GM19372 (cell line): ENCODE measurements around the gene RNU6-8.

Experiments used
- ATAC-seq: cut with Tn5 transposase; IDR thresholded peaks from one replicate; pipeline ENCODE4 v1.9.1; 2021; ENCODE audit warnings: mild to moderate bottlenecking, low read depth, moderate library complexity; ENCODE audit not compliant: unreplicated experiment

Gene RNU6-8

DNA sequence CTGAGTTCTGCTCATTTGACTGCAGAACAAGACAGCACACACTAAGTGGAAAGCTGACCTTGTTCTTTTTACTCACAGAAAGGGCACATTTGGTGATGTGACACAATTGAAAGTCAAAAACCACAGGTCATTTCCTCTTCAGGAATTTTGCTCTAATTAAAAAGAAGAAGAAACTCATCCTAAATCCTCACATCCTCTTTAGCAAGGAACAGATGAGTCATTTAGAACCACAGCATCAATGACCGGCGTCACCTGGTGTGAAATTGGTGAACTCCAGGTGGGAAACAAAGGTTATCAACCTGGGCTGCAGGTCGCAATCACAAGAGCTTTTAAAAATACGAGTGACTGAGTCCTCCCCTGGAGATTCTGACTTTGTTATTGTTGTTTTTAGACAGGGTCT is 2.9 kb upstream of the RNU6-8 start:
- no peak for ATAC-seq

DNA sequence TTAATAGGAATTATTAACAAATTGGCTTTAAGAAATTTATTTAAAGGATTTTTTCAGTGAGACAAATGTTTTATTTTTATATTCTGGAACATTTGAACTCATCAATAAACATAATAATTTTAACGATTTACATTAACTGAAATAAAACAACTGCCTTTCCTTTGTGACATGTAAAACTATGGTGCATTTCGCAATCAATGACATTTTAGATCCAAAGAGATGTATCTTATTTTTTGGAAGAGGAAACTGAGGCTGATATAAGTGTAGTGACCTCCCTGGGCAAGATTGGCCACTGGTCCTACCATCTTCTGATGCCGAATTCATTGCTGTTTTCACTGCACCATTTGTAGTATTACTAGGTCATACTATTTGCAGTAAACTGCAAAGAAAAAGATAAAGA is 2.5 kb upstream of the RNU6-8 start:
- ATAC-seq: no peak

DNA sequence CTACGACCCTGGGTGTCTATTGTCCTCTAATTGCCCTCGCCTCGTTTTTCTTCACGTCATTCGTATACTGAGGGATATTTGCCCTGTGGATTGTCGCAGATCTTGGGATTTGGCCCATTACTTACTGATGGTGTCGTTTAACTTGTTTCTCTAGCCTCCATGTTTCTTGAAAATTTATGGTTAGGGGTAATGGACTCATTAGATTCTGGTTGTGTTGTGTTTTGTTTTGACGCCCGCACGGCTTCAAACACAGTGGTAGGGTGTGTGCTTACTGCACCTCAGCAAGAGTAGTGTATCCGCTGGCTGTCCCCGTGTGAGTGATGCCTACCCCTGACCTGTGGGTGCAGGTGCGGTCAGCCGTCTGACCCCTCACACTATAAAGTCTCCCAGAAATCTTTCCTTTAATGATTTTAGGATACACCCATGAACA is 874 bp upstream of the RNU6-8 start:
- no peak for ATAC-seq

DNA sequence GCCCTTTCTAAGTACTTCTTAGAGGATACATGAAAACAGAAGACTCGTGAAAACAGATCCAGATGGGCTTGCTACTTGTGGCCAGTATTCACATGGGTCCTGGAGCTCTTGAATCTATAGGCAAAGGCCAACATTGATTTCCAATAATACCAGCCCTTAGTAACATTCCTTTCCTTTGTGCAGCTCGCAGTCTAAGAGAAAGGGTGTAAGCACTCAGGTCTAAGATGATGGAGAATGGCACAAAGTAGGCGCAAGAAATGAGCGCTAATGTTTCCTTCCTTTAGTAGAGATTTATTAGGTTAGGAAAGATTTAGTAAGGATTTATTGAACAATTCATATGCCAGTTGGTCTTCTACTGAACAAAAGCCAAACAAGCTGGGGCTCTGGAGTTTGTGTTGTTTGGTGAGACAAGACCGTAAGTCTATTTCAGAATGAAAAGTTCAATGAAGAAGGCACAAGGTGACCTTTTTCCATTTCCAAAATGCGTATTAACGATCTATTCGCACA is 525 bp downstream of the RNU6-8 start:
- no peak for ATAC-seq

DNA sequence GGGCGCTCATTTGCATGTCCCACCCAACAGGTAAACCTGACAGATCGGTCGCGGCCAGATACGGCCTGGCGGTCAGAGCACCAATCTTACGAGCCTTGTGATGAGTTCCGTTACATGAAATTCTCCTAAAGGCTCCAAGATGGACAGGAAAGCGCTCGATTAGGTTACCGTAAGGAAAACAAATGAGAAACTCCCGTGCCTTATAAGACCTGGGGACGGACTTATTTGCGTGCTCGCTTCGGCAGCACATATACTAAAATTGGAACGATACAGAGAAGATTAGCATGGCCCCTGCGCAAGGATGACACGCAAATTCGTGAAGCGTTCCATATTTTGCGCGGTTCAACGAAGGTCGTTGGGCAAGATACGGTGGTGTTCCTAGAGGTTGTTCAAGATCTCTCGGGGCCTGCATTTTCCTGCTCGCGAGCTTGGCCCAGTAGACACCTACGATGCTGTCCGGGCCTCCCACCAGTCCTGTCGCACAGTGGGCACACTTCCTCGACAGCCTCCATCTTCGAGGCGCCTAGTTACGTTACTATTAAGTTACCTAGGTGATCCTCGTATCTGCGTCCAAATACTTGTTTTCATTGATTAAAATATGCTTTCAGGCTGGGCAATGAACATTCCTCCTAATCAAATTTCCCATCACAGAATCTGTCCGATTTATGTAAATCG is 1.1 kb downstream of the RNU6-8 start, which contains the start of gene RNU6-7:
RNU6-7 (plus strand) TSS at position 230 of the 675 bp plus-strand sequence.
- ATAC-seq: no peak

DNA sequence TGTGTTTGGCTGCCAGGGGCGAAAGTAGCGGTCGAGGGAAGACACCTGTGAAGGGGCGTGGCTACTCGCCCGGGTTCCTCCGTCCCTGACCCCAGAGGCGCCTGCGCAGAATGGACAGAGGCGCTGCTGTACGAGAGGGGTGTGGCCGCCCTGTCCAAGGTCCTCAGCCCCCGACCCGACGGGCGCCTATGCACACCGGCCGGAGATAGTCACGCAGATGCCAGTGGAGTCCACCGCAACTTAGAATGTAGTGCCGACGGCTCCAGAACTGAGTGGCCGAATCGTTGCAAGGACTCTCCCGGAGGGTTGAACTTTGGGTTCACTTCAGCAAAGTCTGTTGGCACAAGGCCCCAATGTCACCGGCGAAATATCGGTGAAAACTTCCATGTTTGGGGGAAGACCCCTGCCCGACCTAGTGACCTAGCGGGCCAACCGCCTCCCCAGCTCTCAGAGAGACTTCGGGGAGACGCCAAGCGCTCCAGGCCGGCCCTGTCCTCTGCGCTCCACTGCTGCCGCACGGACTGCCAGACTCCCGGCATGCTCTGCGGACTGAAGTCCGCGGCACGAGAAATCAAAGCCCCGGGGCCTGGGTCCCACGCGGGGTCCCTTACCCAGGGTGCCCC is 1.8 kb downstream of the RNU6-8 start:
- peak; percentile 53 for ATAC-seq

DNA sequence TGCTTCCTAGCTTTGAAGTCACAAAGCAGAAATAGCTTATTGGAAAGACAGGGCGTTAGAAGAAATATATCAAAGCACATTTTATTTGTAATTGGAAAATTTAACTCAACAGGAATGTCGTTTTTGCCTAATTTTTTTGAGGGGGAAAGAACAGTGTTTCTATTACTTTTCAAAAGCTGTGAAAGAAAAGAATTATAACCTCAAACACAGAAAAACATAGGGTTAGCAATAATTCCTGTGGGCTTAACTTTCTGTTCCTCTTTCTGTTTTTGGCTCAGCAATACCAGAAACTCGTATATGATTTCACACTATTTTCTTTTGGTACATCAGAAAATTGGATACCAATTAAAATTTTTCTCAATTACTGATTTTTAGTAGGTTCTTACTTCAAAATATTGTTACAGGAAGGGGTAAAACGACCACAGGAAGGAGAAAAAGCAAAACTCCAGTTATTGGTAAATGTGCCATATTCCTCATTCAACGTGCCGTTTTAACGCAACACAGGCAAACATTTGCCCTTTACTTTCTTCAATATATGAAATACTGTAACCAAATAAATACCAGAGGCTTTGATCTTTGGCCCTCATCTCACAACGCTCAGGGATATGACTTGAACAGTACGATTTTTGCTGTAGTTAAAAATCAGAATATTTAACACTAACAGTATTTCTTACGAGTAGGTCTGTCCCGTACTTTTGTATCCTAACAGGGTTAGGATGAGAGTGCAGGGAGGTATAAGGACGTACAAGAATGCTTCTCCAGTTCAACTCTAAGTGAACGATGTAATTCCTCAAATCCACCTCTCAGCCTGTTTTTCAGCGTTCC is 2.5 kb downstream of the RNU6-8 start:
- ATAC-seq: no peak

DNA sequence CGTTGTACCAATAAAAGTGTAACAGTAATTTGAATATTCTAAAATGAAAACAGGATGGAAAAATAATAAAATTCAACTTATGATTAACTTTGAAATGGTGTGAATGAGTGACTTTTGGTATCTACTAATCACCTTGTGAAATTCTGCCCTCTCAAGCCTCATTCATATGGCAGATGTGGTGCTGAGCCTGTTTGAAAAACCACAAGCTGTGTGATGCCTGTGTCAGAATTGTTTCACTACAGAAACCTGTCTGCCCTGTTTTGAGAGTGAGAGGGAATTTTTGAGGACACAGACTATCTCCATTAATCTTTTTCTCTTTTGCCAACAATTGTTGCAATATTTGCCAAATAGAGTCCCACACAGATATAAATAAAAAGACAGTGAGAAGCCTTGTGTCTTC is 5.2 kb downstream of the RNU6-8 start:
- ATAC-seq: peak; percentile 40

DNA sequence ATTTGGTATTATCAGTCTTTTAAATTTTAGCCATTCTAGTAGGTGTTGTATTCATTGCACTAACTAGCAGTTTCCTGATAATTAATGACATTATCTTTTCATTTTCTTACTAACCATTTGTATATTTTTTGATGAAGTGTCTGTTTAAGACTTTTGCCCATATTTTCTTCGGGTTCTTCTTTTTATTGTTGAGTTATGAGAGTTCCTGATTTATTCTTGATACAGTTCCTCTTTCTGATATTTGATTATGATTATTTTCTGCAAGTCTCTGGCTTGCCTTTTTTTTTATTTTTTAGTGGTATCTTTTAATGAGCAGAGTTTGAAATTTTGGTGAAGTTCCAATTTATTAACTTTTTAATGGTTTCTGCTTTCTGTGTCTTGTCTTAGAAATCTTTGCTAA is 7.4 kb downstream of the RNU6-8 start:
- ATAC-seq: no peak

DNA sequence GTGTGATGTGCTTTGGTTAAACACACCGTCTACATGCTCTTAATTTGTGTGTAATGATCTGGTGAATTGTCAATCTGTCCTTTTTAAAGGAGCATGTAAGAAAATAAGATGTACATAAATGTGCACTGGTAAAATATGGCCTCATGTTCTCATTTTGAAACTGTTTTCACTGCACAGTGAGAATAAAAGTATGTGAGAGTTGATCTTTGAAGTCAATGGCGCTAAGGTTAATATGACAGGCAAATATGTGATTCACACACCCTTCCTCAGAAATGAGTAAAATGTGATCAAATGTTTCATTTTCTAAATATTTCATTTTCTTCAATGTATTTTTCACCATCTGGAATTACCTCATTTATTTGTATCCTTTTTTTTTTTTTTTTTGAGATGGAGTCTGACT is 9.5 kb downstream of the RNU6-8 start:
- no peak for ATAC-seq

DNA sequence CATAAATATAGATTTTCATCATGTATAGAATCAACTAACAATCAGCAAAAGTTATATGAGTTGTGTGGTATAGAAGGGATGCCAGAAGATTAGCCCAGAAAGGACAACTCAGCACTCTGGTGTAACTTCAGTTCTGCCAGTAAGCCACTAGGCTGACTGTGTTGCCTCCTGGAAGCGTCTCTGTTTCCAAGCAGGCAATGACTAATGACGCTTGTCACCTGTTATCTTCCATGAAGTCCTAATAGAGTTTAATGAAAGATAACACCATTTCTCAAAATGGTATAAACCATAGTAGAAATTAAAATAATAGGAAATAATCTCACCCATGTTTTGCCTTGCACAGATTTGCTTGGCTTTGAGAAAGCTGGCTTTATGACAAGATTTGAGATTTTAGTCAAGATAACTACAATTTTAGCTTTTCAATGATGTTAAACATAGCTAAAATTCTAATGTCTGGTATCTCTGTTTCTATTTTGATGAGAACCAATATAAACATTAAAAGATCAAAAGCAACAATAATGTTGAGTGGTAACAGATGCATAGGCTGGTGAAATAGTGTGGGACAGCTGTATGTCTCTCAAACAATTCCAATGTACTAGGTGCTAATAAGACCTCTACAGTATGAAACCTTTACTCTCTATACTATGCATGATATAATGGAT is 10.2 kb downstream of the RNU6-8 start:
- ATAC-seq: no peak

DNA sequence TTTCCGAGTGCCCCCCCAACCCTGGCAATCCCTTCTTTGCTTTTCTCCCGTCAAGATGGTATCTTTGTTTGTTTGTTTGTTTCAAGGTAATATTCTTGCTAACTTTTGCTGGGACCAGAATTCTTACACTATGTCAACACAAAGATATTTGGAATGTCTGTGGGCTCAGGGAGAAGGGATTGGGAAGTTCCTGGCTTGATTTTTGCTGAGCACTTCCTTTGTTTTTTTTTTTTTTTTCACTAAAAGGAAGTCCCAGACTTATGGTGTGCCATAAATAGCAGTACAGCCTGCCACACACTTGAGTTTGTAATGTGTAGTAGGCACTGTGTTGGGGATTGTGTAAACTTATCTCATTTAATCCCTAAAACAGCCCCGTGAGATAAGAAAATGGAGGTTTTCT is 12.4 kb downstream of the RNU6-8 start:
- ATAC-seq: no peak

DNA sequence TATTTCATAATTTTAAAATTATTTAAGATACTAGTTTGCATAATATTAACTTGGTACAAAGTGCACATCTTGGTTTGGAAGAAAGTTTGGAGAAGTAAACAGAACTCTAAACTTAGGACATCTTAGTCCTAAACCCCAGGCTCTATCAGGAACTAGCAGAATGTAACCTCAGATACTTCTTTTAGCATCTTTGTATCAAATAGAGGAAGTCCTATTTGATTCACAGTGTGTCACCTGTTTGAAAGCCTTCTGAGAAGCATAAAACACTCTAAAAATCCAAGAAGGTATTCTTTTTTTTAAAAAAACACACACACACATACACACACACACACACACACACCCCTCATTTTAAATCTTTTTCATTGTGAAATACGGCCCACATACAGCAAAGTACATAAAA is 13.3 kb downstream of the RNU6-8 start:
- ATAC-seq: no peak

DNA sequence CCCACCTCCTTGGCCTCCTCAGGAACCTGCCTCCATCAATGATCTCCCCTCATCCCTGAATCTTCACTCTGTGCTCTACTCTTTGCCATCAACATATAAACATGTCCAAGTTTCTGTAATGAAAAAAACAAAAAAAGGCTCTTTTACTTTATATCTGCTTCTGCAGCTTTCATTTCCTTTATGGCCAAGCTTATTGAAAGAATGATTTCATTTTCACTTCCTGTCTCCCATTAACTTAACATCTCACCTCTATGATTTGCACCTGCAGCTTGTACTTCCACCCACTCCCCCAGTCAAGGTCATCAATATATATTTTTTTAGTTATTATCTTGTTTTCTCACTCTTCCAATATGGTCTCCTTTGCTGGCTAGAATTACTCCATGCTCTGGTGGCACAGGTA is 16.8 kb downstream of the RNU6-8 start:
- peak; percentile 67 for ATAC-seq

DNA sequence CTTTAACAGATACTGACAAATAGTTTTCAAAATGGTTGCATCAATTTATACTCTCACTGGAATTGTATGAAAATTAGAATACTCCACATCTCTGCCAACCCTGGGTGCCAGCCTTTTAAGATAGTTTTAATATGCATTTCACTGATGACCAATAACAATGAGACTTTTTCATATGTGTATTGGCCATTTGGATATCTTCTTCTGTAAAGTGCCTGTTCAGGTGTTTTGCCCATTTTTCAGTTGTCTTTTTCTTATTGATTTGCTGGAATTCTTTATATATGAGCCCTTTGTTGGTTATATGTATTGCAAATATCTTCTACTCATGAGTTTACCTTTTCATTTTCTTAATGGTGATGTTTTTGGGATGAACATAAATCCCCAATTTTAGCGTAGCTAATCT is 18.0 kb downstream of the RNU6-8 start:
- no peak for ATAC-seq

DNA sequence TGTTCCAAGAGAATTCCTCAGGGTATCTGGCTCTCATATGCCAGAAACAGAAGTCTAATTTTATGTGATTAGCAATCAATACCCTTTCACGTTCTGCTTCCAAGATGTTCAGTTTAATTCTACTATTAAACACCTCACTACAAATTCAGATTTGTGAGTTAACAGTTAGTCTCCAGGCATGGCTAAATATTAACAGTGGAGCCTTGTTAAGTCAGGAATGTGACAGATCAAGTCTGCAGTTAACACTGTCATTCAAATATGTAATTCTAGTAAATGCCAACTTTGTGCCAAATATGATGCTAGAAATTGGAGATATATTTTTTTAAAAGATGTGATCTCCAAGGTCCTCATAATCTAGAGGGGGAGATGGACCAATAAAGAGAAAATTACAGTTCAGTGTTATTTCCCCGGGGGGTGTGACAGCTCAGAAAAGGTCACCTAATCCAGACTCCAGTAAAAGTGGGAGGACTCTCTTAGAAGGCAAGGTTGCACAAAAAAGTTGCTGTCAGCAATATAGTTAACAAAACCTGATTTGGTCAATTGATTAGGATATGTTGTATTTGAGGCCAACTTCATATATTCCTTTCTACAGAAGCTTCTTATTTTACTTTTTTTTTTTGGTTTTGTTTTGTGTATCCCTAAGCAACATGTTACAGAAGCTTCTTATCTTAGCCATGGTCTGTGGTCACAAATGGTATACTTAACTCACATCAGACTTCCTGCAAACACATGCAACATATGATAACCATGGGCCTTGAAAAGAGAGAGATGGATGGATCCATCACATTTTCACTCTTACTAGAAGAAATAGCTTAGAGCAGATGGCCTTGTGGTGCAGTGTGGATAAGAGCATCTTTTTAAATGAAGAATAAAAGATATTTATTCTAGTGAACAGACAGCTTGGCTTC is 19.7 kb downstream of the RNU6-8 start:
- ATAC-seq: no peak

DNA sequence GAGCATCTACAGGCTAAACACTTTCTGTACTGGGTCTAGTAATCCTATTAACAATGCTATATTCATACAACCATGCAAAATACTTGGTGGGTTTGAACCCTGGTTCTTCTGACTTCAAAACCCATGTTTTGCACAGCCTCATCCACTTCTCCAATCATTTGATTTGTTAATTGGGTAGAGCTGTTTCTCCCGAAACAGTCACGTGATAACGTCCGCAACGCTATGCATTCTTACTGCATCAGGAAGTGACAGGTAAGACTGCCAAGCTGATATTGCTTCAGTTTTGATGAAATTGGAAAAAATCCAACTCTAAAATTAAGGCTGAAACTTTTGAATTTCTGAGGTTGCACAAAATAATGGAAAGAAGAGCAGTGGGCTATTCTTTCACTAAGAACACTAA is 31.6 kb downstream of the RNU6-8 start:
- ATAC-seq: no peak

DNA sequence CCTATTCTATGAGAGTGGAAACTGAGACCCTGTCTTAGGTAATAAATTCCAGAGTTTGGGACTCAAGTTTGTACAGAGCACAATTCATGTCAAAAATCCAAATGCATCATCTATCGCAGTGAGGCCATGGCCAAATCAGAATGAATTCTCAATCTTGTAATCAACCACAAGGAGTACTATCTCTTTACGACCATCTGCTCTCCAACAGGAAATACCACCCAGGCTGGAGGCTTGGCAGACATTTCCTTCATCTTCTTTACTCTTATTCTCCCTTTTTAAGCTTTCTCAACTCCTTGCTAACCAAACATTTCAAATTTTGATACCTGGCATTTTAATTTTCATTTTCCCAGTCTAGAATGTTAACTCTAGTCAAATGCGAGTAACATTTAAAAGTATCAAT is 33.9 kb downstream of the RNU6-8 start:
- no peak for ATAC-seq

DNA sequence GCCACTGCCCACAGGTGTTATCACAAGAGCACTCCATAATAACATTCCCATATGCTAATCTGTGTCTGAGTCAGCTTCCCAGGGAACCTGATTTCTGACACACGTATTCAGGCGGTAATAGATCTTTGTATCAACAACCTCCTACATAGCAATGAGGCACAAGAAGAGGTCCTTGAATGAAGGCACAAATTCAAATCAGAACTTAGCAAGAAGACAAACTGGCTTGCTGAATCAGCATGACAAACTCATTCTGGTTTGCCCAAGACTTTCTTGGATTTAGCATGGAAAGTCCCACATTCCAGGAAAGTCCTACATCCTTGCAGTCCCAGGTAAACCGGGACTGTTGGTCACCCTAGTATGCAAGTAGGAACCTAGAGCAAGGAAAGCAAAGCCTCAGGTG is 35.2 kb downstream of the RNU6-8 start:
- no peak for ATAC-seq

DNA sequence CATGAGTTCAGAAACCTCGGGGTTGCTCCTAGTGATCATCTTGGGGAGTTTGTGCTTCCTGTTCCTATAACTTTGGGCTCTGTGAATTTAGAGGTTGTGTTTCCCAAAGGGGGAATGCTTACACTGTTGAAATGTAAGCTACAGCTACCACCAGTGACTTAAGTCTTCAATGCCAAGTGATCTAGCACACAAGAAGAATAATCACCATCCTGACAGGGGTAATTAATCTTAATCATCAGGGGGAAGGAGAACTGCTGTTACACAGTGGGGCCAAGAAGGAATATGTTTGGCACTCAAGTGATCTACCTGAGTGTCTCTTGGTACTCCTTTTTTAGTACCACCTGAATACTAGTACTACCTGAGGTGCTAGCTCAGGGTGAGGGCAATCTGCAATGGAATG is 36.1 kb downstream of the RNU6-8 start:
- no peak for ATAC-seq
